OCI-LY1 (cell line): ENCODE results near the gene TRIO.

ENCODE experiments used
- EZH2 ChIP-seq: fragments of 200-600 bp; sonication (generic), shearing (Covaris generic); IDR thresholded peaks from 2 replicates; pipeline ENCODE4 v1.8.0; 2017; ENCODE audit warnings: borderline replicate concordance, mixed run types, mild to moderate bottlenecking, antibody characterized with exemption, low read length, moderate library complexity, mixed read lengths
- TF ChIP-seq, protein P1 (sequence below): fragments of 200-600 bp; sonication (generic), shearing (Covaris generic); IDR thresholded peaks from 2 replicates; pipeline ENCODE4 v1.5.1; 2017; ENCODE audit warnings: mild to moderate bottlenecking, antibody characterized with exemption, low read length, moderate library complexity, mixed read lengths

DNA sequence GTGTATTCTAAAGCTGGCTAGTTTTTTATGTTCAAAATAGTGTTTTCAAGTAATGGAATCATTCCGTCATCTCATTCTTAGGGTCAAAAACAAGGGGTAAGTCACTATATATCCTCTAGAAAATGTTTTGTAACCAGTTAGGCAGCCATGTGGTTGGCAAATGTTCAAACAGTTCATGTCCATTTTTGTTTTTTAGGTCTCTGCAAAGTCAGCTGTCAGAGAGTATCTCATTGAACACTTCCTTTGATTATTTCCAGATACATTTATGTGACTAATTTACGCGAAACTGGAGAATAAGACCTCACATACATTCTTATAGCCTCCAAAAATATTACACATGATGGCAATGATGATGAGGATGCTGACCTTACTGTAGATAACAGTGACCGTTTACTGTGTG lies 50.4 kb downstream of the TRIO start:
- TF ChIP-seq, protein P1, sequence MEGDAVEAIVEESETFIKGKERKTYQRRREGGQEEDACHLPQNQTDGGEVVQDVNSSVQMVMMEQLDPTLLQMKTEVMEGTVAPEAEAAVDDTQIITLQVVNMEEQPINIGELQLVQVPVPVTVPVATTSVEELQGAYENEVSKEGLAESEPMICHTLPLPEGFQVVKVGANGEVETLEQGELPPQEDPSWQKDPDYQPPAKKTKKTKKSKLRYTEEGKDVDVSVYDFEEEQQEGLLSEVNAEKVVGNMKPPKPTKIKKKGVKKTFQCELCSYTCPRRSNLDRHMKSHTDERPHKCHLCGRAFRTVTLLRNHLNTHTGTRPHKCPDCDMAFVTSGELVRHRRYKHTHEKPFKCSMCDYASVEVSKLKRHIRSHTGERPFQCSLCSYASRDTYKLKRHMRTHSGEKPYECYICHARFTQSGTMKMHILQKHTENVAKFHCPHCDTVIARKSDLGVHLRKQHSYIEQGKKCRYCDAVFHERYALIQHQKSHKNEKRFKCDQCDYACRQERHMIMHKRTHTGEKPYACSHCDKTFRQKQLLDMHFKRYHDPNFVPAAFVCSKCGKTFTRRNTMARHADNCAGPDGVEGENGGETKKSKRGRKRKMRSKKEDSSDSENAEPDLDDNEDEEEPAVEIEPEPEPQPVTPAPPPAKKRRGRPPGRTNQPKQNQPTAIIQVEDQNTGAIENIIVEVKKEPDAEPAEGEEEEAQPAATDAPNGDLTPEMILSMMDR: no peak
- TF ChIP-seq EZH2: no peak
